A673 (cell line): ENCODE results near the gene KCNK3. TPM values are rescaled to one million over a fixed set of nuclear protein-coding genes. Genes with fewer than 3 reads are reported as not detected.

Source experiments
- BruUV-seq: library from RNA; stranded (reverse); fragments of 400-500 nt; replicated peaks from 2 replicates; lab custom pipeline; 2021; lab: Mats Ljungman, UMichigan
- CTCF ChIA-PET: fragments of 300-600 bp; sonication (Branson Sonifier 250); formaldehyde crosslinking; loops from one replicate; lab custom pipeline; 2022; ENCODE audit warnings: antibody characterized with exemption; lab: Charles Lee
- POLR2A ChIA-PET: fragments of 300-600 bp; sonication (Branson Sonifier 250); formaldehyde crosslinking; loops from one replicate; lab custom pipeline; 2022; ENCODE audit warnings: antibody characterized with exemption; ENCODE audit not compliant: low non-redundant PET; lab: Charles Lee
- DNase-seq: peaks from one replicate; pipeline ENCODE4 v3.0.0-alpha.2; 2015; ENCODE audit warnings: low spot score
- H3K27ac ChIP-seq: fragments of 200-600 bp; sonication (generic); 2 replicates; pipeline ENCODE4 v1.5.1; 2016; ENCODE audit warnings: mixed run types, low read depth, mild to moderate bottlenecking, mixed read lengths, antibody characterized with exemption, low read length; ENCODE audit not compliant: poor library complexity, severe bottlenecking
- H3K27me3 ChIP-seq: fragments of 200-600 bp; sonication (generic); replicated peaks from 2 replicates; pipeline ENCODE4 v1.6.1; 2017; ENCODE audit warnings: mixed run types, low read depth, mild to moderate bottlenecking, mixed read lengths, antibody characterized with exemption, low read length; ENCODE audit not compliant: insufficient read depth, poor library complexity
- H3K36me3 ChIP-seq: fragments of 200-600 bp; sonication (generic); 2 replicates; pipeline ENCODE4 v1.6.1; 2016; ENCODE audit warnings: mixed run types, mild to moderate bottlenecking, mixed read lengths, antibody characterized with exemption, low read length; ENCODE audit not compliant: insufficient read depth, poor library complexity, severe bottlenecking
- H3K4me1 ChIP-seq: fragments of 200-600 bp; sonication (generic); 2 replicates; pipeline ENCODE4 v1.6.1; 2017; ENCODE audit warnings: mixed run types, mild to moderate bottlenecking, mixed read lengths, antibody characterized with exemption, low read length; ENCODE audit not compliant: insufficient read depth, poor library complexity, severe bottlenecking
- H3K4me3 ChIP-seq: fragments of 200-600 bp; sonication (generic); 2 replicates; pipeline ENCODE4 v1.5.1; 2016; ENCODE audit warnings: low read depth, mixed run types, mild to moderate bottlenecking, mixed read lengths, low read length; ENCODE audit not compliant: poor library complexity, severe bottlenecking
- H3K9me3 ChIP-seq: fragments of 200-600 bp; sonication (generic); 2 replicates; pipeline ENCODE4 v1.6.1; 2016; ENCODE audit warnings: mixed run types, low read depth, mild to moderate bottlenecking, mixed read lengths, antibody characterized with exemption, low read length; ENCODE audit not compliant: poor library complexity, severe bottlenecking
- CTCF ChIP-seq: fragments of 300-800, 200-600 bp; sonication (generic); conservative IDR thresholded peaks from 2 replicates; pipeline ENCODE4 v1.5.1; 2017; ENCODE audit warnings: low read depth, mild to moderate bottlenecking, antibody characterized with exemption, low read length, moderate library complexity, mixed read lengths
- EZH2 ChIP-seq: fragments of 200-600 bp; sonication (generic); IDR thresholded peaks from 2 replicates; pipeline ENCODE4 v1.6.1; 2017; ENCODE audit warnings: borderline replicate concordance, low read depth, mild to moderate bottlenecking, mixed read lengths, antibody characterized with exemption, low read length; ENCODE audit not compliant: poor library complexity, severe bottlenecking
- intact Hi-C: fragments of 100-400 bp; cut with micrococcal nuclease; formaldehyde crosslinking; loops from one replicate; pipeline ENCODE4 v1.10.0; 2022; ENCODE audit not compliant: unreplicated experiment
- total RNA-seq: library from RNA; stranded (reverse); gene quantifications from 2 replicates; pipeline ENCODE4 v1.2.3, GENCODE V29; 2021

The KCNK3 gene
- total RNA-seq, 1 experiment from 2014 or later = 0.13 TPM

GRCh38 chr2:26726228-26726627, 33.7 kb downstream of the KCNK3 start:
- intact Hi-C loops = no loop called here
- POLR2A ChIA-PET = no interaction called here
- no TSS peak for BruUV-seq
- H3K27me3 ChIP-seq = no peaks in the 10 kb centered on the region
- no peak overlapping the region for H3K27ac ChIP-seq
- H3K4me3 ChIP-seq = no peak overlapping the region
- CTCF ChIA-PET = no interaction called here
- TF ChIP-seq CTCF (no peak), EZH2 (no peak)
- no peaks in the 10 kb centered on the region for H3K36me3 ChIP-seq
- no peaks in the 10 kb centered on the region for H3K4me1 ChIP-seq
- no peaks in the 10 kb centered on the region for H3K9me3 ChIP-seq
- no peak for DNase-seq

GRCh38 chr2:26727641-26728561, 35.4 kb downstream of the KCNK3 start:
- ChIA-PET CTCF (no interaction called here), POLR2A (no interaction called here)
- H3K4me1 ChIP-seq = no peaks in the 10 kb centered on the region
- no peak for DNase-seq
- H3K27ac ChIP-seq = no peak overlapping the region
- no peaks in the 10 kb centered on the region for H3K36me3 ChIP-seq
- intact Hi-C loops = no loop called here
- no peaks in the 10 kb centered on the region for H3K9me3 ChIP-seq
- H3K27me3 ChIP-seq = no peaks in the 10 kb centered on the region
- no peak overlapping the region for H3K4me3 ChIP-seq
- TF ChIP-seq CTCF (no peak), EZH2 (no peak)
- no TSS peak for BruUV-seq

- TF ChIP-seq EZH2 = no peak
- no peak for TF ChIP-seq CTCF
- H3K4me3 ChIP-seq = no peak overlapping the region
- no peaks in the 10 kb centered on the region for H3K9me3 ChIP-seq
- H3K4me1 ChIP-seq = no peaks in the 10 kb centered on the region
- POLR2A ChIA-PET = no interaction called here
- no TSS peak for BruUV-seq
- intact Hi-C loops = no loop called here
- H3K36me3 ChIP-seq = no peaks in the 10 kb centered on the region
- H3K27me3 ChIP-seq = no peaks in the 10 kb centered on the region
- CTCF ChIA-PET = no interaction called here
- H3K27ac ChIP-seq = no peak overlapping the region
- DNase-seq = no peak
These were observed 36.8 kb downstream of the KCNK3 start for GRCh38 chr2:26729311-26729710.
